Globus pallidus (tissue), 1 donor: ENCODE results near the gene ADARB2.

ENCODE experiments used
- DNase-seq: peaks from one replicate; pipeline ENCODE4 v3.0.0-alpha.2; 2015; ENCODE audit warnings: low spot score

ADARB2 gene

GRCh38 chr10:1570416-1571051 lies 166.8 kb downstream of the ADARB2 start:
- no peak for DNase-seq

- DNase-seq: no peak
Observed at GRCh38 chr10:1569208-1569607, 168.1 kb downstream of the ADARB2 start.

DNA sequence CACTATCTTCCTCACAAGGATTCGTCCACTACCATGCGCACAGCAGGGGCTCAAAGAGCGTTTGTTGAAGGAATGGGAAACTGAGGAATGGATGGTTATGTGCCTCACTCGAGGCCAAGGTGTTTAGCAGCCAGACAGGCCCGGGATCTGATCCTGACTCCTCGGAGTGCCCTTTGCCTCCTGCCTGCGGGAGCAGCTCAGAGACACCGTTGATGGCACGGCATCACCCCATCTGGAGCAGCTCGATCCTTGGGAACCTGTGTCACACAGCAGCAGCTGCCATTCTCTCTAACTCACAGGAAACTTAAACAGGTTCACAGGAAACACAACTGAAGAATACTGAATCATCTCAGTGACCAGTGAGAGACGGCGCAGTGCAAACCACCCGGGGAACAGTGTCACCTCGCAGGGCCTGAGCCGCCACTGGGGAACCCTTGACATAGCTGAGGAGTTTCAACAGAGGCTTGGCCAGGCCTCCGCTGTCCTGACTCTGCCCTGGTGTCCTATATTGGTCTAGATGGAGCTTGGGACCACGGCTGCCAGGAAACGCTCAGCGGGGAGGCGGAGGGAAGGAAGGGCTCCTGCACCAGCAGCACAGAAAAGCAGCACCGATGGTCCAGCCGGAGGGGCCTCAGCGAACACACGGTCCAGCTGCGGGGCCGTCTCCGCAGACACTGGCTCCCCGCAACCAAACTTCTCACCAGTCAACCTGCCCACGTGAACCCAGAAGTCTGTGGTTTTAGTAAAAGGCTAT lies 169.4 kb downstream of the ADARB2 start:
- DNase-seq: no peak

DNA sequence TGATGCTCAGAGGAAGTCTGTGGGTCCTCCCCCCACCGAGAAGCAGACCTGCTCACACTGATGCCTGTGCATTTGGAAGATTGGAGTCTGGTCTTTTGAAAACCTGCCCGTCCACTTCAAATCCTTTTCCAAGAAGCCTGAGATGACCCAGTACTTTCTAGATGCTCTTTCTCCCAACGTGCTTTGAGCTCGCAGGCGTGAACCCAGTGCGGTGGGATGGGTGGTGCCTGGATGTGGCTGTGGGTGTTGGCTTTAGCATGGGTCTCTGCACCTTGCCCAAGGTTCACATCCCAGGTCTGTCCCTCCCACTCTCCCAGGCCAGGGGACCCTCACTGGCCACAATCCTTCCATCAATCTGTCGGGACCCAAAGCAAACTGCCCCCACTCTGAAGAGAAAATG lies 170.2 kb downstream of the ADARB2 start:
- no peak for DNase-seq

- no peak for DNase-seq
Observed at GRCh38 chr10:1564791-1565190, 172.5 kb downstream of the ADARB2 start.

GRCh38 chr10:1563028-1563427 lies 174.3 kb downstream of the ADARB2 start:
- DNase-seq: no peak

DNA sequence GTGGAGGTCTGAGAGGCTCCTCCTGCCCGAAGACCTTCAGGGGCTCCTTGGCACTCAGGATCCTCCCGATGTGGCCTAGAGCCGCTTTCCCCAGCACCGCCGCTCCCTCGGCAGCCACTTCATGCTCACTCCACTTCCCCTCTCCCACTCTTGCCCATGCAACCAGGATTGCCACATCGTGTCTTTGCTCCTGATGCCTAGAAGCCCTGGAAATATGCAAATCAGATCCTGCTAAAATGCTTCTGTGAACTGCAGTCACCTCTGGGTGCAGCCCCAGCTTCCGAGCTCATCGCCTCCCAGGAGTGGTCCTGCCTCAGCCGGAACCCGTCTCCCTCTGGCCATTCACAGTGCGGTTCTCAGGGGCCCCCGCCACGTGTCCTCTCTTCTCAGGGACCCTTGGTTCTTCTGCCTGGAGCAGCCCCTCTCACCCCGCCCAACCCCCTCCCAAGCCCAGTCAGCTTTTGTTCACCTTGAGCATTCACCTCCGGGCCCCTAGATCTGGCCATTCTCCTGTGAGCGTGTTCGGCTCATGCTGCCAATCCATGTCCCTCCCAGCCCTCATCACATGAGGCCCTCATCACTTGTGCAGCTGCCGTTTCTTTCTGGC lies 175.5 kb downstream of the ADARB2 start:
- DNase-seq: no peak

DNA sequence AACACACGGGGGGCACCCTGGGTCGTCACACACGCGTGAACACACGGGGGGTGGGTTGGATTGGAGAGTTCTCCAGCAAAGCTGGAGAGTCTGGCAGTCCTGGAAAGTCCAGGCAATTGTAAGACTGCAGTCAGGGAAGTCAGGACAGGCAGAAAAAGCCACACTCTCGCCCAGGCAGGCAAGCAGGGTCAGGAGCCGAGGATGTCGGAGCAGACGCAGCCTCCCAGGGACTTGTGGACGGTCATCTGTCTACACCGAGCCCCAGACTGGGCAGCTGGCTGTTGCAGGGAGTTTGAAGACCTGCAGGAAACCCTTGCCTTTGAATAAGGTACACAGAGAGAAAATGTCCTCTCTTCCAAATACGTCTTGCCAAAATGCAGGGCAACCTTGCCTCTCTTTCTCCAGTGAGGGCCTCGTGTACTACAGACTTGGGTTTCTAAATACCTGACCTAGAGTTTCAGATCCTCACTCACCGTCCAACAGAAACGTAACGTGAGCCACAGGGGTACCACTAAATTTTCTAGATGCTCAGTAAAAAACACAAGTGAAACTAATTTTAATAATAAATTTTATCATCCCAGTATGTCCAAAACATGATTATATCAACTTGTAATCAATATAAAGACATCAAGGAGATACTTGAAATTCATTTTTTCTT lies 176.7 kb downstream of the ADARB2 start:
- no peak for DNase-seq

- DNase-seq: no peak
Observed at GRCh38 chr10:1559761-1560160, 177.6 kb downstream of the ADARB2 start.

- DNase-seq: no peak
Observed at GRCh38 chr10:1559311-1559710, 178.0 kb downstream of the ADARB2 start.

DNA sequence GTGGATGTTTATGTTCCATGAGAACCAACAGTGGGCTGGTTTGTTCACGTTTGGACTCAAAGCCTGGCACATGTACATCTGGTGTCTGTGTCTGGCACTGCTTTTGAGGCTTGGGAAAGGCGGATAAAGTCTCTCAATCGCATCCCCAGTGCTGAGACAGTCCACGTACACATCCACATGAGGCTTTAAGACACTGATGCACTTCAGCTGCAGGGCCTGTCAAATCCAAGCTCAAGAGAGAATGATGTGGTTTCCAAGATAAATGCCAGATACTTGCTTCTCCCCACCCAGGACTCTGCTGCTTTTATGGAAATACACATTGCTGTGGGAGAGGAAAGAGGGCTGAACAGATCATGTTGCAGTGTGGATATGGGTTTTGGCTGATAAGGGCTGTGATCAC lies 178.4 kb downstream of the ADARB2 start:
- DNase-seq: no peak

- no peak for DNase-seq
Observed at GRCh38 chr10:1557081-1557480, 180.2 kb downstream of the ADARB2 start.

GRCh38 chr10:1556496-1556895 lies 180.8 kb downstream of the ADARB2 start:
- DNase-seq: no peak

DNA sequence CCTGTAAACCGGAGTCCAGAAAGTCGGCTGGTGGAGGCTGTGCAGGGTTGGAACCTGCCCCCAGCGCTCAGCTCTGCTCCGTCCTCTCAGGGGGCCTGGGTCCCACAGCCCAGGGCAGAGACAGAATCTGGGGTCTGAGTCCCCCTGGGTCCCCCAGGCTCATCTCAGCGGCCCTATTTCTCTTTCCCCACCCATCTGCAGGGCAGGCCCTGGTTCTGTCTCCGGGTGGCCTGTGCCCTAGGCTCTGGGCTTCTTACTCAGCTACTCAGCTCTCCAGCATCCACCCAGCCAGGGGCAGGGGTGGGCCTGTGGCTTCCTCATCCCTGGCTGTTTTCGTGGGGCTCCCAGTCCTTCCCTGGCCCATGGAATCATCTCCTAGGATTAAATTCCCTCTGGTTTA lies 183.4 kb downstream of the ADARB2 start:
- DNase-seq: no peak

DNA sequence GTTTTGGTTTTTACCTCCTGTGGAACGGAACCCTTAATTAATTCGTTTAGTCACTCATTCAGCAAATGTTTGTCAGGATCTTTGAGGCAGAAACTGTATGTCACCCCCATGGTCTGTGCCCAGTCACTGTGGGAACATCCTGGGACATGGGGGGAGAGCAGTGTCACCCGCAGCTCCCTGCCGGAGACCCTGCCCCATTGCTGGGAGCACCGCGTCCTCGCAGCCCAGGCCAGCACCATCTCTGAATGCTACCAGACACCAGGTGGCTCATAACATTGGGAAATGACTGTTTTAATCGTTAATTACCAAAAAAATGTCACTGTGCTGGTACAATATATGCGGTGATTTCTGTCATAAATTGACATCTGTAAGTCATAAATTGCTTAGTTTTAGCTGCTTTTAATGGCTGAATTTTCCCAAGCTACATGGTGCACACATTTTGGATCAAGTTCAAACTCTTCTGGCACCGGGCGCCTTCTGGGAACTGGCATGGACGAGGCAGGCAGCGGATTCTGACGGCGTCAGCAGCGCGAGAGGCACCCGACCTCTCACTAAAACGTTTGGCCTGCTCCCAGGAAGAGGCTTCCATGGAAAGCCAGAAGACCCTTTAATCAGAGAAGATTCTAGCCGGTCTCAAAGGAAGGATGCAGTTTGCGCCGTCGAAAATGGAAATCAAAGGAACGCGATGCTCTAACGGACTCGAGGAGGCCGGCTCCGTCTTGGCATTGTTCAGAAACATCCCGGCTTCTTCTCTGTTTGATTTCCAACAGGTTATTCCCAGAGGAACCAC lies 184.2 kb downstream of the ADARB2 start:
- no peak for DNase-seq

DNA sequence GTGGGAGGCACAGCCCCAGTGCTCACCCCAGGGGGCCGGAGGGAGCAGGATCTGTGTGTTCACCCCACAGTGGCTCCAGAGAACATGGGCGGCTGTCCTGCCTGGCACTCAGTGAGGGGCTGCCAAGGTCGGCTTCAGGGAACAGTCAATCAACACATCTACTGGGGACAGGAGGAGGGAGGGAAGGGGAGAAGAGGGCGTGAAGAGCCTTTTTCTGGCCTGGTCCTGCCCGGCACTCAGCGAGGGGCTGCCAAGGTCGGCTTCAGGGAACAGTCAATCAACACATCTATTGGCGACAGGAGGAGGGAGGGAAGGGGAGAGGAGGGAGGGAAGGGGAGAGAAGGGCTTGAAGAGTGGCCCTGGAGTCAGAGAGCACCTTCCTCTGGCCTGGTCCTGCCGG lies 184.9 kb downstream of the ADARB2 start:
- no peak for DNase-seq

- DNase-seq: no peak
Observed at GRCh38 chr10:1551636-1552338, 185.5 kb downstream of the ADARB2 start.

- no peak for DNase-seq
Observed at GRCh38 chr10:1550616-1551015, 186.7 kb downstream of the ADARB2 start.

DNA sequence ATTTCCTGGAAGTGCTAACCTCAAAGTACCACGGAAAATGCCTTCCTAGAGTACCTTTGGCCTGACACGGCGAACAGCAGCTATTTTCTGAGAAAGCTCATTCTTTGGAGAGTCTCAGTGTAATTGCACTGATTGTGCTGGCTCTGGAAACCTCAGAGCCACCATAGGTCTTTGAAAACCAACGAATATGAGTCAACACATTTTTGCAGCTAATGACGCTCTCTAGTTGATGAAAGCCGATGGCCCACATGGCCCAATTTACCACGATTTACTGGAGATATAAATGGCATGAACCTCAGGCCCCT lies 187.1 kb downstream of the ADARB2 start:
- no peak for DNase-seq

DNA sequence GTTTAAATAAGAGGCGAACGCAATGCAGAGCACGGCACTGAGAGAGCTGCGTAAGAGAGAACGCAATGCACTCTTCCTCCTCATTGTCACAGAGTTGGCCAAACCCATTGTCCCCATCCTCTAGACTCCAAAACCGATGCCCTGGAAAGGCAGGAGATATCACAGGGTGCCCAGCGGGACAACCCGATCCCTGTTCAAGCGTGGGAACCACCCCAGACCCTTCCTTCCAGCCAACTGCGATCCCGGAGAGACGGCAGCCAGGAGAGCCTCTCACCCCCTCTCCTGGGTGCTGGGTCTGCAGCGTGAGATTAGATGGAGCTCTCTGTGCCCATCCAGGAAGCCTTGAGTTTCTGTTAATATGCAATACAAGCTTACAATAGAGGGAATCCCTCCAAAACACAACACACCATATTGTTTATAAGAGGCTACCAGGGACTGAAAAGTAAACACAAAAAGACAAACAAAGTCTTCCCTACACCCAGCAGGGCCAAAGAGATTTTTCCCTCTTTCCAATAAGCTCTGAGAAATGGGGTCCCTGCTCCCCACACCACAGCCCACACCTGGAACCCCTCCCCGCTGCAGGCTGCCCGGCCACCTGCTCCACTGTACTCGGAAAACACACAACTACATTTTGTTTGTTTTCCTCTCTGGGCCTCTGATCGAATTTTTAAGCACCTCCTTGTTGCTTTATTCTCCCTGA lies 187.6 kb downstream of the ADARB2 start:
- no peak for DNase-seq

DNA sequence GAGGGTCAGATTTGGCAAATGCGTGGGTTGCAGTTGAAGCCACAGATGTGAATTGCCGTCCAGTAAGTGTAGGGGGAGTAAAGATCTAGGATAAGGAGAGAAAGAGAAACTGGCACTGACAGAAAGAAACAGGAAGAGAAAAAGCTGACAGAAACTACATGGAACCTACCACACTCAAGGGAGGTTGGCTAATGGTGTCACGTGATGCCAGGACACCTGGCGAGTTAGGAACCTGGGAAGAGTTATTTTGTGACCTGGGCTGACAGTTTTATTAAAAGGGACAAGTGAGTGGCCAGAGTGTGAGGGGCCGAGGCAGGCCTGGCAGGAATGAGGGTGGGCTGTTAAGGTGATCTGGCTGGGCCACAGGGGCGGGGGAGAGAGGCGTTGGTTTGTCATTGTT lies 188.7 kb downstream of the ADARB2 start:
- no peak for DNase-seq
